Thyroid gland (tissue), 4 donors: ENCODE results near the gene SLC37A1.

Source experiments
- POLR2A ChIP-seq, 2 donors: fragments of 450-650 bp; IDR thresholded peaks; one replicate each; pipeline ENCODE4 v1.6.1; 2017; ENCODE audit warnings: antibody characterized with exemption in 2 of 2, mild to moderate bottlenecking in 2 of 2, moderate library complexity in 1 of 2
- TF ChIP-seq, protein P1 (sequence below), 6 experiments: fragments of 200-600 bp in 3 of 6; fragments of 450-650 bp in 3 of 6; sonication (generic) in 3 of 6; IDR thresholded peaks; one replicate each; pipeline ENCODE4 v1.5.1; 2016 to 2019; ENCODE audit warnings: antibody characterized with exemption in 6 of 6, mild to moderate bottlenecking in 2 of 6, inconsistent platforms in 1 of 6, moderate library complexity in 1 of 6

DNA sequence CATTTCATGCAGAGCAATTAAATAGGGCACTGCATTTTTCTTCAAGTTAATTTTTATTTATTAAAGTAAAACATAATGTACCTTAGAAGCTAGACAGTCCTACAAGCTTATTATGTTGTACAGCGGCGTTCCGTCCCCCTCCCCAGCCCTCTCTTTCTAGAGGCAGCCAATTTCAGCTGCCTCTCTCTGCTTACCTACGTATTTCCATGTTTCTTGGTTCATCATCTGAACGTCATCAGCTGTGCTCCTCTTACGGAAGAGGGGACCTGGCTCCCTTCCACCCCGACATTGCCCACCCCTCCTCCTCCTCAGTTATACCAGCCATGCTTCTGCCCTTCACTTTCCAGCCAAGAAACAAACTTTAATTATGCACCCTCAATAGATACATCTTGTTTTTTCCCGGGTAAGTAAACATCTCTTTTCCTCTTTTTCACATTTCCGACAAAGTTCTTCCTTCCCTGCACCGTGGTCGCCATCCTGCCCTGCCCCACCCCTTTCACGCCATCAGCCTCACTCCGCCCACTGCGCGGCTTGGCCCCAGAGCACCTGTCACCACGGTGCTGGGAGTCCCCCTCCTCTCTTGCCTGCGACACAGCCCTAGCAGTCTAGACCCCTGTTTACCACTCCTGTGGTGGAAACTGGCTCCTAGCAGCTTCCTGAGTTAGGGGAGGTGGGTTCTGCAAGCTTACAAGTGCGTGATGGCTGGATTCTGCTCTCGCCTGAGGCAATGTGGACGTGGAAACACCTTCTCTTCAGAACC lies 57.9 kb downstream of the SLC37A1 start:
- TF ChIP-seq, protein P1, sequence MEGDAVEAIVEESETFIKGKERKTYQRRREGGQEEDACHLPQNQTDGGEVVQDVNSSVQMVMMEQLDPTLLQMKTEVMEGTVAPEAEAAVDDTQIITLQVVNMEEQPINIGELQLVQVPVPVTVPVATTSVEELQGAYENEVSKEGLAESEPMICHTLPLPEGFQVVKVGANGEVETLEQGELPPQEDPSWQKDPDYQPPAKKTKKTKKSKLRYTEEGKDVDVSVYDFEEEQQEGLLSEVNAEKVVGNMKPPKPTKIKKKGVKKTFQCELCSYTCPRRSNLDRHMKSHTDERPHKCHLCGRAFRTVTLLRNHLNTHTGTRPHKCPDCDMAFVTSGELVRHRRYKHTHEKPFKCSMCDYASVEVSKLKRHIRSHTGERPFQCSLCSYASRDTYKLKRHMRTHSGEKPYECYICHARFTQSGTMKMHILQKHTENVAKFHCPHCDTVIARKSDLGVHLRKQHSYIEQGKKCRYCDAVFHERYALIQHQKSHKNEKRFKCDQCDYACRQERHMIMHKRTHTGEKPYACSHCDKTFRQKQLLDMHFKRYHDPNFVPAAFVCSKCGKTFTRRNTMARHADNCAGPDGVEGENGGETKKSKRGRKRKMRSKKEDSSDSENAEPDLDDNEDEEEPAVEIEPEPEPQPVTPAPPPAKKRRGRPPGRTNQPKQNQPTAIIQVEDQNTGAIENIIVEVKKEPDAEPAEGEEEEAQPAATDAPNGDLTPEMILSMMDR (IDR thresholded peaks at IDR 0.05): no peak
- TF ChIP-seq POLR2A (IDR thresholded peaks at IDR 0.05): no peak
